GDM1 (cell line): ENCODE data around the gene VPS45.

ENCODE experiments used
- DNase-seq: peaks from one replicate; lab custom pipeline; 2025; lab: John Stamatoyannopoulos, UW

Gene VPS45

DNA sequence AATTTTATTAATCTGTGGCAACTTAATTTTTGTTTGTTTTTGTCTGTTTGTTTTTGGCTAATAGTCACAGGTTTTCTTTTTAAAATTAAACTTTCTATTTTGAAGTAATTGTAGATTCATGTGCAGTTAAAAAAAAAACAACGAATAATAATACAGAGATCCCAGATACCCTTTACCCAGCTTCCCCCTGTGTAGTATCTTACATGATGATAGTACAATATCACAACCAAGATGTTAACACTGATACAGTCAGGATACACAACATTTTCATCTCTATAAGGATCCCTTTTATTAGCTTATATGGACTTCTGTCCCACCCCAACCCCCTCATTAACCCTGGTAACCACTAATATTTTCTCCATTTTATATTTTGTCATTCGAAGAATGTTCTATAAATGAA lies 5.9 kb downstream of the VPS45 start:
- no peak for DNase-seq

GRCh38 chr1:150076066-150076465 lies 8.5 kb downstream of the VPS45 start:
- no peak for DNase-seq

DNA sequence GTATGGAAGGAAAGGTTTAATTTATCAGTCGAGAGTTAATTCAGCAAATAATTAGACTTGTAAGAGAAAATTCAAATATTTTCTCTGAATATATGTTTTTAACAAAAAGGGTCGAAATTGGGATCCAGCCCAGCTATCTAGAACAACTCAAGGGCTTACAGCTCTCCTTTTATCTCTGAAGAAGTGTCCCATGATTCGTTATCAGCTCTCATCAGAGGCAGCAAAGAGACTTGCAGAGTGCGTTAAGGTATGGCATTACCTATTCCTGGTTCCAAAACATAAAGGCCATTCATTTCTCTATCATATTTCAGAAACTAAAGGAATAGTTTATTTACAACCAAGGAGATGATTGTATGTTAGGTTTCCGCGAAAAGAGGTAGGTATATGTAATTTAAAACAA lies 9.4 kb downstream of the VPS45 start:
- DNase-seq, result no peak

- no peak for DNase-seq
Measured at GRCh38 chr1:150080784-150081183, 13.2 kb downstream of the VPS45 start.

GRCh38 chr1:150082494-150082893 lies 14.9 kb downstream of the VPS45 start:
- DNase-seq, result no peak

GRCh38 chr1:150083907-150084306 lies 16.3 kb downstream of the VPS45 start:
- no peak for DNase-seq

DNA sequence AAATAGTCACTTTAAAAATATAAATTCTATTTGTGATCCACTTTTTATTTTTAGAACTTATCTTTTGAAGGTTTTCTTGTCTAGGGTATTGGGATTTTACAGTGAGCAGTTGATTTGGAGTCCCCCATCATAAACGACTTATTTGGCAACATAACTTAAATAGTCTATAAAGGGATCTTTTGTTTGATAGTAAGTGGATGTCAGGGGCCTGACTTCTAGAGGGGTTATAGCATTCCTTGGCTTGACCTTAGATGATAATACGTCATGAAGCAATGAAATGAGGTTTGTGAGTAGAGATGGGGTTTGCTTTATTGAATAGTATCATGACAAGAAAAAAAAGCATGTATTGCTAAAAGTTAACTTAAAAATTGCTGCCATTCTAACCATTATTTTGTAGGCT lies 17.8 kb downstream of the VPS45 start:
- no peak for DNase-seq

- DNase-seq, result no peak
Measured at GRCh38 chr1:150087415-150087814, 19.8 kb downstream of the VPS45 start.

DNA sequence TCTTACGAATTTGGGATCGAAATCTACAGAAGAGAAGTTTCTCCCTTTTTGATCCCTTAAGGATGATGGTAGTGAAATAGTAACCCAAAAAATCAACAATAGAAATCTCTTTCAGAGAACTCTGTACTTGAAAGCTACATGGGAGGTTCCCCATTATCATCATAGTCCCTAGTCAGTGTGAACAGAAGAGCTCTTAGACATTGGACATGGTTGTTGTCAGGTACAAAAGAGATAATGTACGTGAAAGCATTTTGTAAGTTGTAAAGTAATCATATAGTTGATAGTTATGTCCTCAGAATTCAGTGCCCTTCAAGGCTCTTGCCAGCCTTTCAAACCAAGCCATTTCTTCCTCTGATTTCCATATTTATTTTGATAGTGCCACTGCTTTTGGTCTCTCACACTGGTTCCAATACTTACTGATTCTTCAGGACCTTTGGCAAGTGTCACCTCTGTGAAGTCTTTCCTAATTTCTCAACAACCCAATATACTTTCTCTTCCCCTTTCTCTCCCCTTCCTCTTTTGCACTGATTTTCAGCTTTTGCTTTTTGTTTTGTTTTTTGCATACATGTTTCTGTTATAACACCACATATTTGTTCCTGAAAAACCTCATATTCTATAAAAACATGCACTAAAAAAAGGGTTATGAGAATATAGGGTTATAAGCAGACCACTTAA lies 22.4 kb downstream of the VPS45 start:
- DNase-seq, result no peak

- DNase-seq, result no peak
Measured at GRCh38 chr1:150092180-150092791, 24.7 kb downstream of the VPS45 start.

GRCh38 chr1:150093805-150094204 lies 26.2 kb downstream of the VPS45 start:
- DNase-seq, result no peak

DNA sequence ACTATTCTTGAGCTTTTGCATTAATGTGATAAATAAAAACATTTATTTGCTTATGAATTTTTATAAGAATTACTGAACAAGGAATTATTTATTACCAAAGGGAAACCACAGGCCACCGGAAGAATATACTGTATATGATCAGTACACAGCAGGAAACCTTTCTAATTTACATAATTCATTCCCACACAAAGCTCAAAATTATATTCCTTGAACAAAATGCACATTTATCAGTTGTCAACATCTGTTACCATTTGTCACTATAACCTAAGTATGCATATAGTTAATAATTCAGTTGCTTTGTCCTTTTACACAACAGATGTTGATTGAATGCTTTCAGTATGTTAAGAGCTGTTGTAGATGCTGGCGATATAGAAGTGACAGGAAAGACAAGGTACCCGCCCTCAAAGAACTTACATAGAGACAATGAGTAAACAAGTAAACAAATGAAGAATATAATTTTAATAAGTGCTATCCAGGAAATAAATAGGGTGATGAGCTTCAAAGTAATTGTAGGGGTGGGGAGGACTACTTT lies 27.2 kb downstream of the VPS45 start:
- DNase-seq, result no peak

- no peak for DNase-seq
Measured at GRCh38 chr1:150102986-150103385, 35.4 kb downstream of the VPS45 start.

GRCh38 chr1:150106341-150106740 lies 38.8 kb downstream of the VPS45 start:
- no peak for DNase-seq

GRCh38 chr1:150109586-150109985 lies 42.0 kb downstream of the VPS45 start:
- DNase-seq, result no peak

GRCh38 chr1:150110116-150110515 lies 42.5 kb downstream of the VPS45 start:
- DNase-seq, result no peak

- DNase-seq, result no peak
Measured at GRCh38 chr1:150111670-150112069, 44.1 kb downstream of the VPS45 start.

GRCh38 chr1:150115121-150115520 lies 47.5 kb downstream of the VPS45 start:
- no peak for DNase-seq

DNA sequence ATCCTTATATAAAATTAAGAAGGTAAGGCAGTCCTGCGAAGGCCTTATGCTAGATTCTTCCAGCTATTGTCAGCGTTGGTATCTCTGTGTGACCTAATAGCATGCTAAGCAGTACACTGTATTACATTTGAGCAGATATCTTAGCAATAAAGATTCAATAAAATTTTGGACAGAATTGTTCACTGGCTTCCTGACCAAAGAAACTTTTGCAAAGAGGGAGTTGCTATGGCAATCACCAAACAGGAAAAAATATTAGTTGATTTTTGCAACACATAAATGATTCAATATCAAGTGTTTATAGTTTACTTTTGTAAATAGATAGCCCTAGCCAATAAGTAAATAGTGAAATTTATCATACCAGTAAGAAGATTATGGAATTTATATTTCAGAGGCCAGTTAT lies 51.1 kb downstream of the VPS45 start:
- no peak for DNase-seq

- no peak for DNase-seq
Measured at GRCh38 chr1:150121236-150121862, 53.8 kb downstream of the VPS45 start.

DNA sequence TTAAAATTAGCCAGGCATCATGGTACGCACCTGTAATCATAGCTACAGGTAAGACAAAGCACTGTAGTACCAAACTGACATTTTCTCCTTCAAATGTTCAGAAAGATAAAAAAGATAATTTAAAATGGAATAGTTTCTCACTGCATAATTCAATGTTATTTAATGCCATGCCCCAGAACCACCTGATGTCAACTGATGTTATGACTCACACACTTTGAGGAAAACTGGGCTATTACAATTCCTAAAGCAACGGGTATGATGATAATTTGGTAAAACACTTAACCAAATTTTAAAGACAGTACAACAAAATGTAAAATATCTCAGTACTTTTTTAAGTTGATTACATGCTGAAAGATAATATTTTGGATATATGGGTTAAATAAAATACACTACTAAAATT lies 59.2 kb downstream of the VPS45 start:
- no peak for DNase-seq

GRCh38 chr1:150127464-150127863 lies 59.9 kb downstream of the VPS45 start:
- no peak for DNase-seq

DNA sequence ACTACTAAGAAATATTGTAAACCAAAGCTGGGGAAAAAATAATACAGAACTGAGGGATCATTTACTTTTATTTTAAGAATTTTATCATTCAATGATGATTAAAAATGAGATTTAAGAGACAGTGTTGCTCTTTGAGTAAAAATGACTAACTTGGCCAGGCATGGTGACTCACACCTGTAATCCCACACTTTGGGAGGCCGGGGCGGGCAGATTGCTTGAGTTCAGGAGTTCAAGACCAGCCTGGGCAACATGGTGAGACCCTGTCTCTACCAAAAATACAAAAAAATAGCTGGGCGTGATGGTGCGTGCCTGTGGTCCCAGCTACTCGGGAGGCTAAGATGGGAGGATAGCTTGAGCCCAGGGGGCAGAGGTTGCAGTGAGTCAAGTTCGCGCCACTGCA lies 60.3 kb downstream of the VPS45 start:
- DNase-seq, result no peak
